ENCODE measurements around the gene MEX3A. TPM values are rescaled to one million over a fixed set of nuclear protein-coding genes. Genes with fewer than 3 reads are reported as not detected.

MEX3A gene
- total RNA-seq, 1 donor from 2014 or later = 3.4 TPM

Other genes starting within 250 kb of the MEX3A start
- 14.6 and 27.4 TPM in 2 replicates for gene GON4L, start 225.3 kb downstream of the MEX3A start, total RNA-seq
- gene SYT11, start 222.9 kb downstream of the MEX3A start, total RNA-seq = 15.5 and 24.6 TPM in 2 replicates
- 19.0 and 26.0 TPM in 2 replicates for gene RIT1, start 171.1 kb downstream of the MEX3A start, total RNA-seq
- 9.4 and 13.5 TPM in 2 replicates for gene KHDC4, start 148.1 kb downstream of the MEX3A start, total RNA-seq
- gene RXFP4, start 140.8 kb downstream of the MEX3A start, total RNA-seq = not detected in 2 replicates
- gene ARHGEF2, start 103.9 kb downstream of the MEX3A start, total RNA-seq = 59.3 and 69.4 TPM in 2 replicates
- gene SSR2, start 61.5 kb downstream of the MEX3A start, total RNA-seq = 342 and 396 TPM in 2 replicates
- gene UBQLN4, start 28.7 kb downstream of the MEX3A start, total RNA-seq = 9.8 and 12.1 TPM in 2 replicates
- gene LAMTOR2, start 27.7 kb downstream of the MEX3A start, total RNA-seq = 98.6 and 101 TPM in 2 replicates
- gene RAB25, start 21.3 kb downstream of the MEX3A start, total RNA-seq = not detected in 2 replicates
- gene LMNA, start 32.2 kb upstream of the MEX3A start, total RNA-seq = 187 and 399 TPM in 2 replicates
- gene SEMA4A, start 71.1 kb upstream of the MEX3A start, total RNA-seq = 0.20 and 0.44 TPM in 2 replicates
- gene SLC25A44, start 111.6 kb upstream of the MEX3A start, total RNA-seq = 7.0 and 9.3 TPM in 2 replicates
- 39.9 and 45.8 TPM in 2 replicates for gene PMF1, start 130.5 kb upstream of the MEX3A start, total RNA-seq
- under 0.01 and 0.20 TPM in 2 replicates for gene BGLAP, start 159.7 kb upstream of the MEX3A start, total RNA-seq
- gene PAQR6, start 165.6 kb upstream of the MEX3A start, total RNA-seq = 0.22 and 0.60 TPM in 2 replicates
- gene SMG5, start 200.4 kb upstream of the MEX3A start, total RNA-seq = 29.9 and 53.2 TPM in 2 replicates
- 0.44 and 0.79 TPM in 2 replicates for gene TMEM79, start 201.9 kb upstream of the MEX3A start, total RNA-seq
- 38.3 and 56.4 TPM in 2 replicates for gene GLMP, start 213.2 kb upstream of the MEX3A start, total RNA-seq
- 0.20 TPM in 1 of 2 replicates, not detected in the other for gene VHLL, start 216.8 kb upstream of the MEX3A start, total RNA-seq

Measured in lung microvascular endothelial cell (primary cell).